Astrocyte (in vitro differentiated cells and primary cell): ENCODE results near the gene HDAC11. TPM values are rescaled to one million over a fixed set of nuclear protein-coding genes. Genes with fewer than 3 reads are reported as not detected.

Source experiments
- DNase-seq: peaks from one replicate; pipeline ENCODE4 v3.0.0-alpha.2; 2010; ENCODE audit warnings: low read depth
- FAIRE-seq: peaks from 2 replicates; lab custom pipeline; 2011; peaks lifted over from hg19 to GRCh38; lab: Jason Lieb, UNC
- H2AFZ ChIP-seq: 2 replicates; pipeline ENCODE4 v1.6.0; 2012; ENCODE audit warnings: low read depth, low read length, inconsistent platforms
- H3K27ac ChIP-seq: 2 replicates; pipeline ENCODE4 v1.5.1; 2011; ENCODE audit warnings: low read depth, low read length, inconsistent platforms
- H3K27me3 ChIP-seq: 2 replicates; pipeline ENCODE4 v1.6.0; 2011; ENCODE audit warnings: low read length, inconsistent platforms; ENCODE audit not compliant: insufficient read depth
- H3K36me3 ChIP-seq: 2 replicates; pipeline ENCODE4 v1.5.1; 2011; ENCODE audit warnings: low read length, inconsistent platforms; ENCODE audit not compliant: insufficient read depth
- H3K4me1 ChIP-seq: 2 replicates; pipeline ENCODE4 v1.5.1; 2011; ENCODE audit warnings: low read length, inconsistent platforms; ENCODE audit not compliant: insufficient read depth
- H3K4me2 ChIP-seq: 2 replicates; pipeline ENCODE4 v1.6.0; 2012; ENCODE audit warnings: low read length, inconsistent platforms
- H3K4me3 ChIP-seq: 2 replicates; pipeline ENCODE4 v1.5.1; 2011; ENCODE audit warnings: low read depth, mild to moderate bottlenecking, low read length, inconsistent platforms; ENCODE audit not compliant: insufficient read depth
- H3K79me2 ChIP-seq: 2 replicates; pipeline ENCODE4 v1.6.0; 2012; ENCODE audit warnings: mild to moderate bottlenecking, low read length, inconsistent platforms; ENCODE audit not compliant: insufficient read depth
- H3K9ac ChIP-seq: 2 replicates; pipeline ENCODE4 v1.6.0; 2012; ENCODE audit warnings: mild to moderate bottlenecking, low read length, inconsistent platforms
- H3K9me3 ChIP-seq: 2 replicates; pipeline ENCODE4 v1.5.1; 2012; ENCODE audit warnings: low read depth, mild to moderate bottlenecking, low read length, inconsistent platforms; ENCODE audit not compliant: insufficient read depth
- H4K20me1 ChIP-seq: 2 replicates; pipeline ENCODE4 v1.6.0; 2012; ENCODE audit warnings: low read length, inconsistent platforms; ENCODE audit not compliant: insufficient read depth
- H3K27ac Mint-ChIP-seq: one replicate; pipeline ENCODE4 v1.8.0; 2021; ENCODE audit warnings: mild to moderate bottlenecking, mixed read lengths; ENCODE audit not compliant: unreplicated experiment
- H3K27me3 Mint-ChIP-seq: one replicate; pipeline ENCODE4 v1.8.0; 2021; ENCODE audit warnings: low read depth, mixed read lengths; ENCODE audit not compliant: unreplicated experiment
- H3K36me3 Mint-ChIP-seq: one replicate; pipeline ENCODE4 v1.8.0; 2021; ENCODE audit warnings: low read depth, mixed read lengths; ENCODE audit not compliant: unreplicated experiment
- H3K4me1 Mint-ChIP-seq: one replicate; pipeline ENCODE4 v1.8.0; 2021; ENCODE audit warnings: low read depth, mixed read lengths; ENCODE audit not compliant: unreplicated experiment
- H3K4me3 Mint-ChIP-seq: one replicate; pipeline ENCODE4 v1.8.0; 2021; ENCODE audit warnings: mild to moderate bottlenecking, moderate library complexity, mixed read lengths; ENCODE audit not compliant: unreplicated experiment
- H3K9me3 Mint-ChIP-seq: one replicate; pipeline ENCODE4 v1.8.0; 2021; ENCODE audit warnings: mild to moderate bottlenecking, mixed read lengths; ENCODE audit not compliant: unreplicated experiment
- EZH2 ChIP-seq: IDR thresholded peaks from 2 replicates; pipeline ENCODE4 v1.6.1; 2012; ENCODE audit warnings: mild to moderate bottlenecking, low read length, inconsistent platforms; ENCODE audit not compliant: insufficient read depth
- total RNA-seq: library from RNA; stranded (reverse); gene quantifications from 2 replicates; pipeline ENCODE4 v1.2.1, GENCODE V29; 2021
- TF ChIP-seq, protein P1 (sequence below): IDR thresholded peaks from 2 replicates; pipeline ENCODE4 v1.5.1; 2011; ENCODE audit warnings: low read depth, mild to moderate bottlenecking, inconsistent platforms, low read length, moderate library complexity; ENCODE audit not compliant: insufficient read depth

Gene HDAC11
- total RNA-seq, 1 donor from 2014 or later: 8.6 TPM

DNA sequence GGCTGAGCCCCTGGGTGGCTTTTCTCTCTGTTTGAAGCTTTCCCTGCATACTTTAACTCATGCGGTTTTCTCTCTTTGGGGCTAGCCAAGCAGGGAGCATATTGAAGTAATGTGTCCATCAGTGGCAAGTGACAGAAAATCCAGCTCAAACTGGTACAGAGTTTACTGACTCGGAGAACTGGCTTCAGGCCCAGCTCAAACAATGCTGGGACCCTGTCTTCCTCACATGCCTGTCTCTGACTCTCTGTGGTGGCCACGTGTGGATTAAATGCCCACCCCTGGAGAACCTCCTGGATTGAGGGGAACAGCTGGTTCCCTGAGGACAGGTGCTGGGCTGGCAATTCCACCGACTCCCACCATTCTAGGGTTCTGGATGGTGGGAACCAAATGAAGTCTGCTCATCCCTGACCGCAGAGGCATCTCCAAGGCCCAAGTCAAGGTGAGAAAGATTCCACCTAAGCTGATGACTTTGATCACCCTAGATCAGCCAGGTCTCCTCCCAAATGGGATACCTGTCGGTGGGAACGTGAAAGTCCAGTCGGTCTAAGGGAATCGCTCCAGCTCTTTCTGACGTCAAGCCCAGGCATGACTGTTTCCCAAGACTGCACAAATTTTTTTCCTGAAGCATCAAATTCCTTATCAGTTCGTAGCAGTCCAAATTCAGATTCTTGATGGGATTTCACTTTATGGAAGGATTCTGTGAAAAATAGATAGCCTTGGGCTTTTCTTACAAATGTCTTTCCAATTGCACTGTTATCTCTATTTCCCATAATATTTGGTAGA is 16.3 kb upstream of the HDAC11 start:
- Histone ChIP-seq H3K4me1 (no peaks in the 10 kb centered on the region), H3K9ac (no peak overlapping the region), H2AFZ (no peak overlapping the region), H3K36me3 (no peaks in the 10 kb centered on the region), H3K9me3 (no peaks in the 10 kb centered on the region), H4K20me1 (no peaks in the 10 kb centered on the region), H3K27me3 (peaks cover 12% of the 10 kb centered on the region), H3K4me3 (no peak overlapping the region), H3K27ac (no peak overlapping the region), H3K4me2 (no peak overlapping the region), H3K79me2 (no peaks in the 10 kb centered on the region)
- TF ChIP-seq, protein P1, sequence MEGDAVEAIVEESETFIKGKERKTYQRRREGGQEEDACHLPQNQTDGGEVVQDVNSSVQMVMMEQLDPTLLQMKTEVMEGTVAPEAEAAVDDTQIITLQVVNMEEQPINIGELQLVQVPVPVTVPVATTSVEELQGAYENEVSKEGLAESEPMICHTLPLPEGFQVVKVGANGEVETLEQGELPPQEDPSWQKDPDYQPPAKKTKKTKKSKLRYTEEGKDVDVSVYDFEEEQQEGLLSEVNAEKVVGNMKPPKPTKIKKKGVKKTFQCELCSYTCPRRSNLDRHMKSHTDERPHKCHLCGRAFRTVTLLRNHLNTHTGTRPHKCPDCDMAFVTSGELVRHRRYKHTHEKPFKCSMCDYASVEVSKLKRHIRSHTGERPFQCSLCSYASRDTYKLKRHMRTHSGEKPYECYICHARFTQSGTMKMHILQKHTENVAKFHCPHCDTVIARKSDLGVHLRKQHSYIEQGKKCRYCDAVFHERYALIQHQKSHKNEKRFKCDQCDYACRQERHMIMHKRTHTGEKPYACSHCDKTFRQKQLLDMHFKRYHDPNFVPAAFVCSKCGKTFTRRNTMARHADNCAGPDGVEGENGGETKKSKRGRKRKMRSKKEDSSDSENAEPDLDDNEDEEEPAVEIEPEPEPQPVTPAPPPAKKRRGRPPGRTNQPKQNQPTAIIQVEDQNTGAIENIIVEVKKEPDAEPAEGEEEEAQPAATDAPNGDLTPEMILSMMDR: no peak
- no peak for TF ChIP-seq EZH2
- Mint-ChIP-seq H3K27me3 (peaks cover 52% of the 10 kb centered on the region), H3K4me3 (no peak overlapping the region), H3K36me3 (no peaks in the 10 kb centered on the region), H3K4me1 (no peaks in the 10 kb centered on the region), H3K9me3 (peaks cover 3% of the 10 kb centered on the region), H3K27ac (no peak overlapping the region)
- FAIRE-seq (no peak), DNase-seq (no peak)

DNA sequence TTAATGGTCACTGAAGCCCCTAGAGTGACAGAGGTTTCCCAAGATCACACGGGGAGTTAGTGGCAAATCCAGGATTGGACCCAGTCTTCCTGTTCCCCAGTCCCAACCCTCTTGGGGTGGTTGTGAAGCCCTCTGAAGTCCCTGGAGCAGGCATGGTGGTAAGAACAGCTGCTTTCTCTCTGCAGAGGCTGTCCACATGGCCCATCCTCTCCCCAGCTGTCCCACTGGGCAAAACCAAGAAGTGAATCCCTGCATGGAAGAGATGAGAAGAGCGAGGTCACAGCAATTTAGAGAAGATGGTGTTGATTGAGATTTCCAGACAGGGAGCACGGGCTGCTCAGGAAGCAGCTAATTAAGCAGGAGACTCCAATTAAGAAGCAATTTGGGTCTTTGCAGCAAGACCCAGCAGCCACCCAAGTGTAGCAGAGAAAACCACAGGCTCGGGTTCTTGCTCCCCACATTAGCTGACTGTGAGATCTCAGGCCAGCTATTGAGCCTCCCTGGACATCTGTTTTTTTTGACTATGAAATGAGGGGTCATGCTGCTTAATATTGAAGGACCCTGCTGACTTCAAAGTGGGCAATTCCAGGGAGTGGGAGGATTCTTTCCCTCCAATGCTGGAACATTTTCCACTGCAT is 14.8 kb upstream of the HDAC11 start:
- Histone ChIP-seq H3K27ac (no peak overlapping the region), H3K79me2 (no peaks in the 10 kb centered on the region), H3K9me3 (no peaks in the 10 kb centered on the region), H3K4me2 (no peak overlapping the region), H4K20me1 (no peaks in the 10 kb centered on the region), H3K27me3 (peaks cover 12% of the 10 kb centered on the region), H3K36me3 (no peaks in the 10 kb centered on the region), H3K4me3 (no peak overlapping the region), H3K4me1 (no peaks in the 10 kb centered on the region), H2AFZ (no peak overlapping the region), H3K9ac (no peak overlapping the region)
- TF ChIP-seq, protein P1: no peak
- TF ChIP-seq EZH2: no peak
- no peak overlapping the region for H3K4me3 Mint-ChIP-seq
- peaks cover 38% of the 10 kb centered on the region for H3K27me3 Mint-ChIP-seq
- FAIRE-seq (no peak), DNase-seq (no peak)
- no peaks in the 10 kb centered on the region for H3K4me1 Mint-ChIP-seq
- H3K36me3 Mint-ChIP-seq: no peaks in the 10 kb centered on the region
- H3K9me3 Mint-ChIP-seq: peaks cover 3% of the 10 kb centered on the region
- no peak overlapping the region for H3K27ac Mint-ChIP-seq

DNA sequence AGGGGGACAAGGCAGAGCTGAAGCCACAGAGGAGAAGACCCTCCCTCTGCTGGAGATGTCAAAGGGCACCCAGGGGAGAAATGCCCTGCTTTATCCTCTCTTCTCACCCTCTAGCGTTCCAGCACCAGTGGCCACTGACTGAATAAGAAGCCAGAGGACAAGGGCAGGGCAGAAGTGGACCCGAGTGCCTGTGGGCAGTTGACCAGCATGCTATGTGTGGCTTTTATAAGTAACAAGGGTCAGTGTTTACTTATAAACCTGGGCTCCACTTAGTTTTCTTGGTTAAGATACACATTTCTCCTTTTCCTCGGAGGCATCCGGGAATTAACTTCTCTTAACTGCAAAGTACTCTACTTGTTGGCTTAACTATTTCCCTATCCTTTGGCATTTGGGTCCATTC is 13.3 kb upstream of the HDAC11 start:
- H3K4me1 ChIP-seq: no peaks in the 10 kb centered on the region
- no peak overlapping the region for H3K4me3 Mint-ChIP-seq
- no peak overlapping the region for H3K27ac ChIP-seq
- no peaks in the 10 kb centered on the region for H3K9me3 Mint-ChIP-seq
- H3K79me2 ChIP-seq: no peaks in the 10 kb centered on the region
- H3K36me3 Mint-ChIP-seq: no peaks in the 10 kb centered on the region
- no peak overlapping the region for H3K27ac Mint-ChIP-seq
- peaks cover 17% of the 10 kb centered on the region for H3K27me3 ChIP-seq
- FAIRE-seq (no peak), DNase-seq (no peak)
- no peaks in the 10 kb centered on the region for H3K36me3 ChIP-seq
- no peak overlapping the region for H2AFZ ChIP-seq
- peaks cover 35% of the 10 kb centered on the region for H3K27me3 Mint-ChIP-seq
- no peak overlapping the region for H3K4me3 ChIP-seq
- H3K9me3 ChIP-seq: no peaks in the 10 kb centered on the region
- no peaks in the 10 kb centered on the region for H4K20me1 ChIP-seq
- no peaks in the 10 kb centered on the region for H3K4me1 Mint-ChIP-seq
- no peak for TF ChIP-seq EZH2
- TF ChIP-seq, protein P1: no peak
- no peak overlapping the region for H3K4me2 ChIP-seq
- no peak overlapping the region for H3K9ac ChIP-seq
